ENCODE data around the gene SELENOM. TPM values are rescaled to one million over a fixed set of nuclear protein-coding genes. Genes with fewer than 3 reads are reported as not detected.
"Not testable (repeated sequence)": the region's sequence is repeated elsewhere in the genome, so short reads cannot be mapped to it uniquely, and the experiment has no call there.

Gene SELENOM
- total RNA-seq, 2 donors from 2014 or later = 535 to 575 TPM

GRCh38 chr22:31120230-31120629 lies 12.9 kb upstream of the SELENOM start:
- intact Hi-C loops (cut with DNase I) = loop anchor here in 1 of 2 donors (10.0 kb wide), 1 partner anchor 355 kb away; no protein-coding TSS in a partner anchor
- no peak for DNase-seq (ENCODE audit: low spot score)

DNA sequence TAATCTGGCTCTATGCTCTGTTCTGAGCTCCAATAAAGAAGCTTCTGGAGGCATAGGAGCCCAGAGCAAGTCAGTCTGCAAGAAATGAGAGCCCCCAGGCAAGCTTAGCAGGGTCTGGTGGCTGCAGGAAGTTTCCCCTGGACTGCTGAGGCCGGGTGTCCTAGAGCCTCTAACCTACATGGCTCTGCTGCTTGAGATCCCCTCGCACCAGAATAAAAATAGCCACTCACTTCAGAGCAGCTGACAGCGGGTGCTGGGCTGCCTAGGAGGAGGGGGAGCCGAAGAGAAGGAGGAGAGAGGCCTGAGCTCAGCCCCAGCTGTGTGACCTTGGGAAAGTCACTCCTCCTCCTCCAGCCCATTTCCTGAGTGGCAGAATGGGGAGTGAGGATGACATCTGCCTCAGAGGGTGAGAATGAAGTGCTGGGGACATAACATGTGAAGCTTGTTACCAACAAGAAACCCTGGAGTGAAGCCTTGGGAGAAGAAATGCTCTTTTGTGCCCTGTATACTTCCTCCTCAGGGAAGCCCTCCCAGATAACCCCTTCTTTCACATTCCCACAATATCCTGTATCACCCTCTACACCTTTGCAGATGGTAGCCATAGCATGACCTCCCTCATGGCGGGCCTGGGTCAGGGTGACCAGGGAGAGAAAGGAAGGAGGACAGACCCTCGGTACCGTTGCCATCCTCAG lies 11.8 kb upstream of the SELENOM start:
- intact Hi-C loops (cut with DNase I) = no loop called here

DNA sequence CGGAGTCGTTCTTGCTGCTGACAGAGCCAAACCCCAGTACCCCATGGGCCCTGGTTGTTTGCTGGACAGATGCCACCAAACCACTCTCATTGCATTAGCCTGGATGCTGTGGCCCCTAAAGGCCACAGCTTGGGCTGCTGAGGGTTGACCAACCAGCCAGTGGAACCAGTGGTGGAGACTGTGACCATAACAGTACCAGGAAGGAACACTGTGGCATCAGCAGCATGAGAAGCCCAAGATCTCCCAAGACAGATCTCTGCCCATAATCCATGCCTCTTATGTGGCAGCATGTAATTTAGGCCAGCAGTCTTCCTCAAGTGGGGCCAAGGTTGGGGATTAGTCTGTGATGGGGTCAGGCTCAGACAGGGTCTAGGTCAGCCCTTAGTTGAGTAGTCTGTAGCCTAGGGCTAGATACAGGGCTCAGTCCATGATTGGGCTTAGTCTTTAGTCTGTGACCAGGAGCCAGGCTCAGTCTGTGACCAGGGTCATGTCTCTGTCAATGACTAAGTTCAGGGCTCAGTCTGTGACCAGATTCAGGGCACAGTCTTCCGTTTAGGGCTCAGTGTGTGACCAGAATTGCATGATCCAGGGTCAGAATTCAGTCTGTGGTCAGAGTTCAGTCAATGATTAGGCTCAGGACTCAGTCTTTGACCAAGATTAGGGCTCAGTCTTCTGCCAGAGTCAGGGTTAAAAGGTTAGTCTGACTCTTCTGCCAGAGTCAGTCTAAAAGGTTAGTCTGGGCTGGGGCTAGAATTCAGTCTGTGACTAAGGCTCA lies 10.9 kb upstream of the SELENOM start:
- no peak for DNase-seq (ENCODE audit: low spot score)

More for the DNA sequence above, 11.8 kb upstream of the SELENOM start:
- DNase-seq (ENCODE audit: low spot score) = no peak

DNA sequence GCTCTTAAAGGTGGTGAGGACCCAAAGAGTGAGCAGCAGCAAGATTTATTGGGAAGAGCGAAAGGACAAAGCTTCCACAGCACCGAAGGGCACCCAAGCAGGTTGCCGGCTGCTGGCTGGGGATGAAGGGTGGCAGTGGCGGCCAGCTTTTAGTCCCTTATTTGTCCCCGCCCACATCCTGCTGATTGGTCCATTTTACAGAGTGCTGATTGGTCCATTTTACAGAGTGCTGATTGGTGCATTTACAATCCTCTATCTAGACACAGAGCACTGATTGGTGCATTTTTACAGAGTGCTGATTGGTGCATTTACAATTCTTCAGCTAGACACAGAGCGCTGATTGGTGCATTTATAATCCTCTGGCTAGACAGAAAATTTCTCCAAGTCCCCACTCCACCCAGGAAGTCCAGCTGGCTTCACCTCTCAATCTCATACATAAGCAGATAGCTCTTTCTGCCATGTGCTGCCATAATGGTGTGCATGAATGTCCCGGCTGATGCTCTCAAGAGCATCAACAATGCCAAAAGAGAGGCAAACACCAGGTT lies 5.3 kb upstream of the SELENOM start:
- intact Hi-C loops (cut with DNase I) = loop anchor here in 1 of 2 donors (5.0 kb wide), 1 partner anchor 35 kb away; no protein-coding TSS in a partner anchor
- DNase-seq (ENCODE audit: low spot score) = not testable (repeated sequence)

More for the DNA sequence above, 10.9 kb upstream of the SELENOM start:
- intact Hi-C loops (cut with DNase I) = no loop called here

DNA sequence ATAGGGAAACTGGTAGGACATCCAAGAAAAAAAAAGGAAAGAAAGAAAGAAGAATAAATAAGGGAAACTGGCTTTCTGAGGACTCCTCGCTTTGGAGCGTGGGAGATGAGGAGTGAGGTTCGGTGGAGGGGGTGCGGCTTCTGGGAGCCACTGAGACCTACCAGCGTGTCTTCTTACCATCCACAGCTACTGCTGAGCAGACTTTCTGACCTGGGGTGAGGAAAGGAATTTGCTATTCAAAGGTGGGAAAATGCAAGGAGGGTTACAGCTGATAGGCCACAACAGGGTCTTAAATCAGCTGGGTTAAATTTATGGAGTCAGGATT lies 488 bp upstream of the SELENOM start:
- intact Hi-C loops (cut with DNase I) = loop anchor here in 1 of 2 donors (5.0 kb wide), 1 partner anchor 164 kb away; no protein-coding TSS in a partner anchor
- no peak for DNase-seq (ENCODE audit: low spot score)

- no peak for DNase-seq (ENCODE audit: low spot score)
- intact Hi-C loops (cut with DNase I) = loop anchor here in 1 of 2 donors (5.0 kb wide), 1 partner anchor 166 kb away; no protein-coding TSS in a partner anchor
These were observed 614 bp downstream of the SELENOM start for GRCh38 chr22:31106731-31107177.

- no peak for DNase-seq (ENCODE audit: low spot score)
- intact Hi-C loops (cut with DNase I) = loop anchor here in 1 of 2 donors (5.0 kb wide), 1 partner anchor 166 kb away; no protein-coding TSS in a partner anchor
These were observed 1.3 kb downstream of the SELENOM start for GRCh38 chr22:31106001-31106571.

DNA sequence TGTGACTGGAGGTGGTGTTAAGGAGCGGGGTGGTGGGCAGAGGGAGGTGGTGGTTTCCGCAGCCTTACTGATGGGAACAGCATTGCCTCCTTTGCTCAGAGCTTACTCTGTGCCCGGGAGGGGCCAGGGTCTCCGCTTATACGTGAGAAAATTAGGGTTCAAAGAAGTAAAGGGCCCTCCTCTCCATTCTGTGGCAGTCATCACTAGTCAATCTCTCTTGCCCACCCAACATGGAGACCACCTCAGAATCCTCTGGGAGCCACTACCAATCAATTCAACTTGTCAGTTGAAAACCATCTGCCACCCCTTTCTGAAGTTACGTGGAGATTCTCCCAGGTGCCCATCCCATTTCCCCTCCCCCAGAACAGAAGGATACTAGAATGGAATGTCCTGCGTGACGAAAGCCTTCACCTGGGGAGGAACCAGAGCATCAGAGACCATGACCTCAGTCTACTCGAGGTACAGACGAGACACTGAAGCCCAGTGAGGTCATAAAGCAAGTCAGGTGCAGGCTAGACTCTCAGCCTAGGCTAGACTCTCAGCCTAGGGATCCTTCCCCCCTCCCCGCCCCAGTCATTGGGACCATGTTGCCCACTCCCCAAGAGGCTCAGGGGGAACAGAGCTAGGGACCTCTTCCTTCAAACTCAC lies 2.0 kb downstream of the SELENOM start:
- DNase-seq (ENCODE audit: low spot score) = no peak
- intact Hi-C loops (cut with DNase I) = loop anchor here in 1 of 2 donors (5.0 kb wide), 1 partner anchor 167 kb away; no protein-coding TSS in a partner anchor

DNA sequence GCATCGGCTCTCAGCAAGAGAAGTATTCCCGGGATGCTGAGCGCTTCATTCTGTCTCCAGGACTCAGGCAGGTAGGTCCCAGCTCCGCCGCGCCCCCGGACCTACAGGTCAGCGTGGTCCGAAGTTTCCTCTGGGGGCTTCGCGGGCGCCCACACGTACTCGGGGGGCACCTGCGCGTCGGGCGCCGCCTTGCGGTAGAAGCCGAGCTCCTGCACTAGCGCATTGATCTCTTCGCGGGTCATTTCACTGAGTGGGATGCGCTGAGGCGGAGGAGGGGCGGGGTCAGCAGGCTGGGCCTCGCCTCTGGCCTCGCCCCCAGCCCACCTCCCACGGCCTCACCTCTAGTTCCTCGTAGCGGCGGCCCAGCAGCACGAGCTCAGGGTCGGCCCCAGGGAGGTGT lies 2.5 kb downstream of the SELENOM start:
- no peak for DNase-seq (ENCODE audit: low spot score)
- intact Hi-C loops (cut with DNase I) = loop anchor here in 1 of 2 donors (5.0 kb wide), 1 partner anchor 167 kb away; no protein-coding TSS in a partner anchor

- intact Hi-C loops (cut with DNase I) = no loop called here
- DNase-seq (ENCODE audit: low spot score) = no peak
These were observed 3.3 kb downstream of the SELENOM start for GRCh38 chr22:31103899-31104694.

- DNase-seq (ENCODE audit: low spot score) = no peak
- intact Hi-C loops (cut with DNase I) = no loop called here
These were observed 4.3 kb downstream of the SELENOM start for GRCh38 chr22:31103111-31103510.

DNA sequence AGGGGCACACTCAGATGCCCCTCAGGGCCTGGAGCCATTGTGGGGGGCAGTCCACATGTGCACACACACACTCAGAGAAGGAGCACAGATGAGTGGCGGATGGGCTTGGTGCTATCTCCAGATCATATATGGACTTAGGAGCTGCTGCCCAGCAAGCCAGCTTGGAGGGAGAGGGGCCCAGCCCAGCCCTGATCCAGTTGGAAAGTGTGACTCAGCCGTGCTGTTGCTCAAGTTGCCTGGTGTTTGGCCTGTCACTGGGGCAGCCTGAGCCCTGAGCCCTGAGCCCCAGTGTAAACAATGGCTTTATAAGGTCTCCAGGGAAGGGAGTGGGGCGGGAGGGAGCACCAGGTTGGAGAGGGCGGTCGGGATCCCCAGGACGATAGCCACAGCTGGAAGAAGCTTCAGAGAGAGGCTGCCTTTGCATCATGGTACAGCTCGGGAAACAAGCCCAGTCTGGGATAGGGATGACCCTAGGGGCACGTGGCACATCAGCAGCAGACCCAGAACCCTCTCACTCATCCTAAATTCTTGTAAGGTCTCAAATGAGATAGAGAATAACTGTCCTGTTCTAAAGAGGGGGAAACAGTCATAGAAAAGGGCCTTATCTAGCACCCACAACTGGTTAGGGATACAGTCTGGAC lies 4.8 kb downstream of the SELENOM start:
- intact Hi-C loops (cut with DNase I) = no loop called here
- peak; percentile 96 for DNase-seq (ENCODE audit: low spot score)

DNA sequence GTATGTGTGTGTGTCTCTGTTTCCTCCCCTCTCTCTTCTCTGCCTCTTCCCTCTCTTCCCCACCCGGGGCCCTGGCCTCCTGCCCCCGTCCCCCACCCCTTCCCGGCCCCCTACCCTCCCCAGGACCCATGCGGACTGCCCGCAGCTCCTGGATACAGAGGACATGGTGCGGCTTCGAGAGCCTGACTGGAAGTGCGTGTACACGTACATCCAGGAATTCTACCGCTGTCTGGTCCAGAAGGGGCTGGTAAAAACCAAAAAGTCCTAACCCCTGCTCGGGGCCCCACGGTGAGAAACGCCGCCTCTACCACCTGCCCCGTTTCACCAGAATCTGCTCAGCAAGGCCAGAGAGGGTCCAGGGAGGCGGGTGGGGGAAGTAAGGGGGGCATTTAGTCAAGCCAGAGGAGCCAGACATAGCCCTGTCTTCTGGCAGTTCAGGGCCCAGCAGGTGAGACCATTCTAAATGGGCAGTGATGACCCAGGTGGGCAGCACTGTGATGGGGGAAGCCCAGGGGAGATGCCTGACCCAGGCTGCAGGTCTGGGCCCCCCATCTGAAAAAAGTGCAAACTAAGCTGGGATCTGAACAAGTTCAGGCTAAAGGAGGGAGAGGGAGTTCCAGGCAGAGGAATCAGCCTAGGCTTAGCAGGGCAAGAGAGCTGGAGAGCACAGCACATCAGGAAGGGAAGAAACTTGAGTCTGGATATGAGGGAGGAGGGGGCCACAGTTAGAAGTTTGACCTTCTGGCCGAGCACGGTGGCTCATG lies 6.4 kb downstream of the SELENOM start:
- intact Hi-C loops (cut with DNase I) = no loop called here

GRCh38 chr22:31099841-31100761 lies 7.3 kb downstream of the SELENOM start:
- no peak for DNase-seq (ENCODE audit: low spot score)
- intact Hi-C loops (cut with DNase I) = no loop called here

More for the DNA sequence above, 6.4 kb downstream of the SELENOM start:
- DNase-seq (ENCODE audit: low spot score) = no peak

GRCh38 chr22:31099386-31099785 lies 8.0 kb downstream of the SELENOM start:
- no peak for DNase-seq (ENCODE audit: low spot score)
- intact Hi-C loops (cut with DNase I) = no loop called here

DNA sequence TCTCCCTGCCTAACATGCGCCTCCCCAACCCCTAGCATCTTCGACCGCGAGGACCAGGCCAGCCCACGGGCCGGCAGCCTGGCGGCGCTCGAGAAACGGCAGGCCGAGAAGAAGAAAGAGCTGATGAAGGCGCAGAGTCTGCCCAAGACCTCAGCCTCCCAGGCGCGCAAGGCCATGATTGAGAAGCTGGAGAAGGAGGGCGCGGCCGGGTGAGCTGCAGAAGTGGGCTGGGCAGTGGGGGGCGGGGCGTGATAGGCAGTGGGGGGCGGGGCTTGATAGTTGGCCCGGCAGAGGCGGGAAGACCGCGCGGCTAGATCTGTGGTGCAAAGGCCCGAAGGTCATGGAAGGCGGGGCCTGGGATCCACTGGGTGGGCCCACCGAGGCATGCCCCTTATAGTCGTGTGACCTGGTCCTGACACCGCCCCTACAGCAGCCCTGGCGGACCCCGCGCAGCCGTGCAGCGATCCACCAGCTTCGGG lies 8.7 kb downstream of the SELENOM start:
- DNase-seq (ENCODE audit: low spot score) = no peak
- intact Hi-C loops (cut with DNase I) = no loop called here
